AG04449 (cell line): Measurements from ENCODE around the gene ANXA4.

Experiments
- CTCF ChIA-PET: fragments of 350-600 bp; formaldehyde crosslinking; extraction: SDS; loops from one replicate; lab custom pipeline; 2021; ENCODE audit warnings: antibody characterized with exemption; lab: Yijun Ruan, JAX
- POLR2A ChIA-PET: fragments of 400-600, 350-600 bp; formaldehyde crosslinking; extraction: SDS; loops from one replicate; lab custom pipeline; 2020; ENCODE audit warnings: antibody characterized with exemption, inconsistent platforms; lab: Yijun Ruan, JAX
- DNase-seq: peaks from one replicate; pipeline ENCODE4 v3.0.0-alpha.2; 2010; ENCODE audit warnings: low read depth, low spot score
- H3K4me3 ChIP-seq: 2 replicates; pipeline ENCODE4 v1.5.1; 2011; ENCODE audit warnings: low read depth, mild to moderate bottlenecking, control low read depth, low read length
- CTCF ChIP-seq: IDR thresholded peaks from one replicate; pipeline ENCODE4 v1.5.1; 2011; ENCODE audit warnings: mild to moderate bottlenecking, moderate library complexity, low read length, control low read depth, inconsistent platforms; ENCODE audit not compliant: insufficient read depth; ENCODE audit errors: missing control alignments

Gene ANXA4

GRCh38 chr2:69789772-69790600 is 48.1 kb downstream of the ANXA4 start:
- H3K4me3 ChIP-seq = no peak overlapping the region
- no peak for DNase-seq
- POLR2A ChIA-PET = interaction anchor here (0.7 kb wide), 1 partner anchor 9 kb away, joined by 4 read pairs; no protein-coding TSS in a partner anchor
- no peak for TF ChIP-seq CTCF
- CTCF ChIA-PET = interaction anchor here (0.7 to 3.1 kb wide), 9 partner anchors 10 to 85 kb away, joined by 3 to 32 read pairs (median 5); no protein-coding TSS in a partner anchor

- no peak for TF ChIP-seq CTCF
- ChIA-PET CTCF (interaction anchor here (1.3 to 3.1 kb wide), 6 partner anchors 9 to 66 kb away, joined by 3 to 32 read pairs (median 7); no protein-coding TSS in a partner anchor), POLR2A (interaction anchor here (1.0 kb wide), 1 partner anchor 37 kb away, joined by 3 read pairs; no protein-coding TSS in a partner anchor)
- DNase-seq = no peak
- H3K4me3 ChIP-seq = no peak overlapping the region
These were observed 48.6 kb downstream of the ANXA4 start for GRCh38 chr2:69790601-69790959.

DNA sequence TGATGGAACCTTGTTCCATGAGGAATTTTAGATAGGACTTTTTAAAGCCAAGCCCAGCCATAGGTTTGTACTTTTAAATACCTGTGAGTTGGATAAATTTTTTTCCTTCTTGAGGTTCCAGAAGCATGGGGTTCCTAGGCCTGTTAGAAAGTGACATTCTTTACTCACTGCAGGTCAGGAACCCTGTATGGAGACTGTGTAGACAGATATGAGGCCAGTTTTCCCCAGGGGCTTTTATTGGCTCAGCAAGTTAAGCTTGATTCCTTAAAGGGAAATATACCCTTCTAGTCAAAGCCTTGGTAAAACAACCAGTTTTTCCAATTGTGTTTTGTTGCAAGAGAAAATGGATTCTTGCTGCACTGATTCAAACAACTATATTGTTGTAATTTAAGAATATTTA is 49.1 kb downstream of the ANXA4 start:
- no peak overlapping the region for H3K4me3 ChIP-seq
- TF ChIP-seq CTCF = no peak
- no peak for DNase-seq
- CTCF ChIA-PET = interaction anchor here (1.3 to 3.1 kb wide), 4 partner anchors 10 to 66 kb away, joined by 3 to 32 read pairs (median 12); no protein-coding TSS in a partner anchor
- POLR2A ChIA-PET = interaction anchor here (1.0 kb wide), 1 partner anchor 38 kb away, joined by 3 read pairs; no protein-coding TSS in a partner anchor

DNA sequence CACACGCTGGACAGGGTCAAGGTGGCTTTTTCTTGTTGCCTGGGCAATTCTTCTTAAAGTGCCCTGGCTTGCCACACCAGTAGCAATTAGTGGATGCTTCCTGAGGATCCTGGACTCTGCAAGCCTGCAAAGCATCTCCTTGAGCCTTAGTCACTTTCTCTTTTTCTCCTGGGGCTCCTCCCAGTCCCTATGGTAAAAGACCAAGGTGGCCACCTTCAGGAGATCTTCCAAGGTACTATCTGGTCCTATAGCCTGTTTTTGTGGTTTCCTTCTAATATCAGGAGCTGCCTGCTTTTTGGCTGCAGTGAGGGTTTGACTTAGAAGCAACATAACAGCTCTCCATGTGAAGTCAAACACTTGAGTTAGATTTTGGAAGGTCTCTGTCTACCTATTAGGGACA is 54.2 kb downstream of the ANXA4 start:
- H3K4me3 ChIP-seq = no peak overlapping the region
- TF ChIP-seq CTCF = no peak
- DNase-seq = no peak
- CTCF ChIA-PET = interaction anchor here (1.1 to 1.7 kb wide), 3 partner anchors 19 to 71 kb away, joined by 3 to 11 read pairs (median 5); no protein-coding TSS in a partner anchor
- POLR2A ChIA-PET = no interaction called here

DNA sequence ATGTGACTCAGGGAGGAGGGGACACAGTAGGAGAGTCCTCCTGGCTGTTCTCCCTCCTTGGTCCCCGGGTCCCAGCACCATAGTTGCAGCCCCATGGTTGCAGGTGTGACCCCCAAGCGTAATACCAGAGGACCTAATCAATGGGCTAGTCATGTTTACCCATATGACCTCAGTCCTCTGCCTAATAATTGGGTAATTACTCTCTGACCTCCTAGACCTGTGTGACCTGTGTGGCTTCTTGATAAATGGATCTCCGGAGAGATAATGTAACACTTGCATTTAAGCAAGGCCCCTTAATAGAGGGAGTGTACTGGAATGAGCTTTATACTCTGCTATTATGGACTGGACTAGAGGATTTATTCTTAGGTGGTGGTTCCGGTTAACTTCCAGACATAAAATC is 55.3 kb downstream of the ANXA4 start:
- no peak for DNase-seq
- H3K4me3 ChIP-seq = no peak overlapping the region
- POLR2A ChIA-PET = no interaction called here
- no peak for TF ChIP-seq CTCF
- CTCF ChIA-PET = interaction anchor here (1.1 to 1.7 kb wide), 3 partner anchors 18 to 72 kb away, joined by 3 to 11 read pairs (median 5); no protein-coding TSS in a partner anchor

- CTCF ChIA-PET = interaction anchor here (2.5 kb wide), 1 partner anchor 72 kb away, joined by 29 read pairs; no protein-coding TSS in a partner anchor
- TF ChIP-seq CTCF = no peak
- DNase-seq = no peak
- H3K4me3 ChIP-seq = no peak overlapping the region
- POLR2A ChIA-PET = no interaction called here
These were observed 55.9 kb downstream of the ANXA4 start for GRCh38 chr2:69797836-69798289.
